Nucleus accumbens (tissue), 56 donors: ENCODE data around the gene TYMS.
"Not testable (repeated sequence)": the region's sequence is repeated elsewhere in the genome, so short reads cannot be mapped to it uniquely, and the experiment has no call there.

ENCODE experiments used
- DNase-seq, 56 donors: peaks; one replicate each; lab custom pipeline; 2025; lab: John Stamatoyannopoulos, UW

The TYMS gene

DNA sequence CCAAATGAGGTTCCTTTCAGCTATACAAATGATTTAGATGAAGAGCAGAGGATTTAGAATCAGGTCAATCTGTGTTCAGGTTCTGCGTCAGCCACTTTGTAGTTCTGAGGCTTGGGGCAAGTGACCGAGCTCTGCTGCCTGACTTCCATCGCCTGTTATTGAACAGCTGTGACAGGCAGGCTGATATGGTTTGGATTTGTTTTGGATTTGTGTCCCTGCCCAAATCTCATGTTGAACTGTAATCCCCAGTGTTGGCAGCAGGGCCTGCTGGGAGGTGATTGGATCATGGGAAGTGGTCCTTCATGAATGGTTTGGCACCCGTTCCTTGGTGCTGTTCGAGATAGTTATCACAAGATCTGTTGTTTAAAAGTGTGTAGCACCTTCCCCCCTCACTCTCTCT, 18.6 kb downstream of the TYMS start:
- no peak for DNase-seq

GRCh38 chr18:676736-677135, 19.3 kb downstream of the TYMS start:
- no peak for DNase-seq

DNA sequence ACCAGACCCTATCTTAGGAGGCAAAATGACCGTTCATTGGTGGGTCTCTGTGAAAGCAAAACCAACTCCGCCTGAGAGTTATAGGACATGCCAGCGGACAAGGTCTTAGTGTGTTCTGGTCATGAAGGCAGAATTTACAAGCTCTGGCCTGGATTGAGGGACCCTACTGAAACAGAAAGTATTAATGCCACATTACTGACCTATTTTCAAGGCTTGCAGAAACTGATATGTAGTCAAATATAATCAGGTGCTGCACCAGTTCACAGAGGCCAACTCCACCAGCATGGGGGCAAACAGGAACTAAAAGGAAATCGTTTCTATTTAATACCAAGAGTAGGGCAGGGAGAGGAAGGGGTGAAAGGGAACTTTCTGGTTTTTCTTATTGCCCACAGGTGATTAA, 19.7 kb downstream of the TYMS start:
- DNase-seq: no peak

GRCh38 chr18:677951-678381, 20.5 kb downstream of the TYMS start:
- peak in 10 of 56 donors; percentile 7 to 65 (median 16) for DNase-seq

- no peak for DNase-seq
Measured at GRCh38 chr18:678482-679182, 21.2 kb downstream of the TYMS start.

DNA sequence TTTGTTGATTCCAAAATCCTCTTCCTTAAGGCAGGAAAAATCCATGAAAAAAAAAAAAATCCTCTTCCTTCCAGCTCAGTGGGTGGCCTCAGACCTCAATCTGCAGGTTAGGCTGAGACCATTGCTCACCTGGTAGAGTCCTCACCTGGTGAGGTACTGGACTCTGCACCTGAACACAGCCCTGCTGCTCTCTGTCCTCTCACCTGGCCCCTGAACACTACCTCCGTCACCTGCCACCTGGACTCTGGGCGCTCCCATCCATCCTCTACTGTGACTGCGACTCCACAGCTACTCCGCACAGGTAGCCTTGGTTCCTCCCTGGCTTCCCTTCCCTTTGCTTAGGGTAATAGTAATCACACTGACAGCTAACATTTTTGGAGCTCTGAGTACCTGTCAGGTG, 22.1 kb downstream of the TYMS start:
- no peak for DNase-seq

DNA sequence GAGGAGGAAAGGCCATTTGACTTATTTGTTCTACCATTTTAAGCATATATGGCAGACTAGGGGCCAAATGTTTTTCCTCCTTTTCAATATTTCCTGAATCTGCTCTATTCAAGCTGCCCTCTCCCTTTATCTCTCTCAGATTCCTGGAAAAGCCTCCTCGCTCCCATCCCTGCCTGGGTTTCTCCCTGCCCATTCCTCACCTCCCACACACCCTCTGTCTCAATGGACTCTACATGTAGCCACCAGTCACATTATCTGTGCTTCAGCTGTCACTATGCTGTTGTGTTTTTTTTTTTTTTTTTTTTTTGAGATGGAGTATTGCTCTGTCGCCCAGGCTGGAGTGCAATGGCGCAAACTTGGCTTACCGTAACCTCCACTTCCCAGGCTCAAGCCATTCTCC, 22.9 kb downstream of the TYMS start:
- no peak for DNase-seq

DNA sequence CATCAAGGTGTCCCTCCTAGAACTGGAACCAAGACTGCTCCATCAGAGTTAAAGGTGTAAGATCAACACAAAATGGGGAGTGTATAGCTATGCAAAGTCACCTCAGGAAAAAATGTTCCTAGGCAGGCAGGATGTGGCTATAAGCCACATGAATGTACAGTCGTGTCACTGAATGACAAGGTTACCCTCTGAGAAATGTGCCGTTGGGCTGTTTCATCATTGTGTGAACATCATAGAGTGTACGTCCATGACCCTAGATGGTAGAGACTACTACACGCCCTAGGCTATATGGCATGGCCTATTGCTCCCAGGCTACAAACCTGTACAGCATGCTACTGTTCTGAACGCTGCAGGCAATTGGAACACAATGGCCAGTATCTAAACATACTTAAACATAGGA, 24.5 kb downstream of the TYMS start:
- DNase-seq: no peak

DNA sequence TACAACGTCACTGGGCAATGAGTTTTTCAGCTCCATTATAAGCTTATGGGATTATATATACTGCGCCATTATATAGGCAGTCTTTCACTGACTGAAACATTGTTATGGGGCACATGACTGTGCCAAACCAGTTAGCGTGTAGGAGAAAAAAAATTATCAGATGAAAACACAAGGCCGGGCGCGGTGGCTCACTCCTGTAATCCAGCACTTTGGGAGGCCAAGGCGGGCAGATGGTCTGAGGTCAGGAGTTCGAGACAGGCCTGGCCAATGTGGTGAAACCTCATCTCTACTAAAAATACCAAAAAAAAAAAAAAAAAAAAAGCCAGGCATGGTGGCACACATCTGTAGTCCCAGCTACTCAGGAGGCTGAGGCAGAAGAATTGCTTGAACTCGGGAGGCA, 25.0 kb downstream of the TYMS start:
- not testable (repeated sequence) for DNase-seq

DNA sequence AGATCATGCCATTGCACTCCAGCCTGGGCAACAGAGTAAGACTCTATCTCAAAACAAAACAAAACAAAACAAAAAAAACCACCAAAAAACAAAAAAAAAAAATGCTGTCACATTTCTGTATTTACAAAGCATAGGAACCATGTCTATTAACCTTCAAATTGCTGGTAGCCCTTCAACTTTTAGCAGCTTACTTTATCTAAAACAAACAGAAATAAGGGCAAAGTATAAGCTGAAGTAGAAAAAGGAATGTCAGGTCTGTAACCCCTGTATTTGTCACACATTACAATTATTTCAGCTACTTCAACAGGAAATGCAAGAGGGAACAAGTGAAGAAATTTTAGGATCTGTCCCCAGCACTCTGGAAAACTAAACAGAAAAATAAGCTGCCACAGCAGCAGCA, 25.4 kb downstream of the TYMS start:
- DNase-seq: no peak

GRCh38 chr18:683531-683930, 26.1 kb downstream of the TYMS start:
- no peak for DNase-seq

- DNase-seq: no peak
Measured at GRCh38 chr18:685438-685837, 28.0 kb downstream of the TYMS start.

GRCh38 chr18:686339-687111, 29.1 kb downstream of the TYMS start:
- peak in 4 of 56 donors; percentile 8 to 39 (median 20) for DNase-seq

GRCh38 chr18:688323-688722, 30.9 kb downstream of the TYMS start:
- no peak for DNase-seq

DNA sequence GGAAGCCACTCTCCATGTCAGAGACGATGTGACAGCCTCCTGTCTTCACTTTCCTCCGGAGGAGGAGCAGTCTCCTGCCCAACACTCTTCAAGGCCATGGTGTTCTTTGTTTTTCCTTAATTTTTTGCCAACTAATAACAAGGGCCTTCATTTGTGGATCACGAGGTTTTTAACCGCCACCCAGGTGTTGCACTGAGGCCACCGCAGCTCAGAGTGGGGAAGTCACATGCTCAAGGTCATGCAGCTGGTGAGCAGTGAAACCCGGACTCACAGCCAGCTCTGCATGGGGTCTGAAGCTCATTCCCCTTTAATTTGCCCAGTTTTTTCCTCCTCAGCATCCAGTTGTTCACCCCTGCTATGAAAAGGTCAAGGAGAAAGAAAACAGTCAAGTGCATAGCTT, 35.4 kb downstream of the TYMS start:
- DNase-seq: no peak

DNA sequence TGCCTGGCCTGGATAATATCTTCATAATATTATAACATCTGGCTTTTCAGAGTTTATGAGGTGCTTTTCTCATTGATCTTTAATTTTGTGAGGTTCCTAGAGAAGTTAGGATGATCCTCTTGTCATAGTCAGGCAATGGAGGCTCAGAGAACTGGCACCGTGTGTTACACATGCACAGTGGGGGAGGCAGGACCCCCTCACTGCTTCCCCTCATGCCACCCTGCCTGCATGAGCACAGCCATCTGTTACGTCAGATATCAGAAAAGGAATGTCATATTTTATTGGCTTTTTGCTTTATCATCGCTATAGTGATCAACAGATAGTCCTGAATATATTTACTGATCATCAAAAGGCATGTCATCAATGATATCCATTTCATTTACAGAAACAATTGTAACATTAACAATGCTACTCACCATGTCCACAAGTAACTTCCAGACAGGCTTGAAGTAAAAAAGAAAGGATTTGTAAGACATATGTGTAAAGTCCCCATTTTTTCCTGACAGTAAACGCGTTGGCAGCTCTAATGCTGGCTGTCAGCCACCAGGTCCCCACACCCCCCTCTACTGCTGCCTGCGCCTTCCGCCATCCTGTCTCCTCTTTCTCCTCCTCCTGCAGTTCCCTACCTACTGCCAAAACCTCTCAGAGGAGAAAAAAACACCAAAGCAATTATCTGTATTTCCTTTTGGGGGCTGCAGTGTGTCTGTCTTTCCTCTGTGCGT, 36.2 kb downstream of the TYMS start:
- no peak for DNase-seq

DNA sequence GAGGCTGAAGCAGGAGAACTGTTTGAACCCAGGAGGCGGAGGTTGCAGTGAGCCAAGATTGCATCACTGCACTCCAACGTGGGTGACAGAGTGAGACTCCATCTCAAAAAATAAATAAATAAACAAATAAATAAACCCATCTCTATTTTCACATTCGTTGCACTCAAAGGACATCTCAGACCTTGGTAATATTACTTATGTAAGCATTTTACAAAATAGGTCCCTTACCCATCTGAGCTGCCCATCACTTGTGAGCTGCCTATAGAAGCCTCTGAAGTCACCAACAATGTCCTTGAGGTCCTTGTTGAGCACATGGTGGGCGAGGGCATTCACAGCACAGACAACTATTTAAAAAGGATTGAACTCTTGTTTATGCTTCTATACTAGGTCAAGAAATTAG, 39.6 kb downstream of the TYMS start:
- no peak for DNase-seq

DNA sequence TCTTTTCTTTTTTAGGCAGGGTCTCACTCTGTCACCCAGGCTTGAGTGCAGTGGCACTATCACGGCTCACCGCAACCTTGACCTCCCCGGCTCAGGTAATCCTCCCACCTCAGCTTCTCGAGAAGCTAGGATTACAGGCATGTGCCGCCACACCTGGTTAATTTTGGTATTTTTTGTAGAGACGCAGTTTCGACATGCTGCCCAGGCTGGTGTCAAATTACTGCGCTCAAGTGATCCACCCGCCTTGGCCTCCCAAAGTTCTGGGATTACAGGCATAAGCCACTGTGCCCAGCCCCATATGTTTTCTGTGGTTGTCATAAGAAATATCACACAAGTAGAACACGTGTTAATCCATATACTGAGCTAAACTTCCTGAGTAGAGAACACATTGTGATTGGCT, 40.3 kb downstream of the TYMS start:
- DNase-seq: no peak

DNA sequence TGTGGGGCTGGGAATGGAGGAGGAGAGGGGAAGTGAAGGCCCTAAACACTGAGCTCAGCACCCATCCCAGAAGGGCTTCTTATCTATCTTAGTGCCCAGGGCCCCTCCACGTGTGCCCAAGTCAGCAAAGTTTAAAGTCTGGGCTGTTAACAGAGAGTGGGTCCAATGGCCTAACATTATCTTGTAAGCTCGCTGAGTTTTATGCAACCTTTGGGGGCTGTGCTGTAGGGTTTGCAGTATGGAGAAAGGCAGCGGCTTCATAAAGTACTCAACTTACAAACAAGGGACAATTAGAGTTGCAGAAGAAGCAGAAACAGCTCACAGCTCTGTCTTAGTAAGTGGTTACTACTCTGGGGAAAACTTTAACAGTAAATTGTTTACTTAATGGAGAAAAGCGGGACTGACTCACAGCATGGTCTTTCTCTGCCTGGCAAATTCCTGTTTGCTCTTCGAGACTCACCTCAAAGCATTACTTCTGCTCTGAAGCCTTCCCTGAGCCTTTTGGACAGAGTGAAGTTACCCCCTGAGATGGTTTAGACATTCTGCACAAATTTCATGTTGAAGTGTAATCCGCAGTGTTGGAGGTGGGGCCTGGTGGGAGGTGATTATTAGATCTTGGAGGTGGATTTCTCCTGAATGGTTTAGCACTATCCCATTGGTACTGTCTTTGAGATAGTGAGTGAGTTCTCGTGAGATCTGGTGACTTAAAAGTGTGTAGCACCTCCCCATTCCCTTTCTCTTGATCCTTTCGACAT, 45.9 kb downstream of the TYMS start:
- no peak for DNase-seq

DNA sequence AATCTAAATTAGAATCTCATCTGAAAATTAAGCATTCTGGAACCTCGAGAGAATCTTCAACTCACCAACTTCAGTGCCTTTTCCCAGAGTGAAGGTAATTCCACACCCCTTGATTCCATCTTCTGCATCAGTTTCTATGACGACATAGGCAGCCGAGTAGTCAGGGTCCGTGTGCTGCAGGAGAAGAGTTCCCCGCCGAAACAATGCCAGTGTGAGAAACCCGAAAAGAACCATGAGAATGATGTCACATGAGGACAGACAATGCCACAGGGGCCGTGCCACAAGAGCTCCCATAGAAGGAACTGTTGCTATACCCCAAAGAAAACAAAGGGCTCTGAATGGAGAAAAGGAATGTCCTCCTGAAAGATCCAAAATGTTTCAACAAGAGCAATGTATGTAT, 49.0 kb downstream of the TYMS start:
- DNase-seq: peak in 4 of 56 donors; percentile 6 to 16 (median 10)

- no peak for DNase-seq
Measured at GRCh38 chr18:708096-708495, 50.6 kb downstream of the TYMS start.
